Measurements from ENCODE around the gene PAH. TPM values are rescaled to one million over a fixed set of nuclear protein-coding genes. Genes with fewer than 3 reads are reported as not detected.

PAH gene
- total and polyA plus RNA-seq, 2 of the 4 experiments (the other 2 are of a cell fraction): not detected

- H3K9me3 ChIP-seq (ENCODE audit: control insufficient read depth, insufficient read depth, low read length): peaks cover 2% of the 10 kb centered on the region
- H2BK5ac ChIP-seq (ENCODE audit: low read depth, low read length, poor library complexity, severe bottlenecking): no peak overlapping the region
- no peaks in the 10 kb centered on the region for H3K4me1 ChIP-seq (ENCODE audit: control insufficient read depth, insufficient read depth, low read length)
- BruUV-seq (replicated peaks): no TSS peak
- DNase-seq: no peak
- ChIA-PET POLR2A (ENCODE audit: unreplicated experiment) (no interaction called here), CTCF (no interaction called here)
- H3K79me1 ChIP-seq (ENCODE audit: low read depth in 1 of 2, low read length in 2 of 2): no peaks in the 10 kb centered on the region
- no peaks in the 10 kb centered on the region for H3K27me3 ChIP-seq (ENCODE audit: control insufficient read depth, insufficient read depth, low read length)
- no peaks in the 10 kb centered on the region for H4K20me1 ChIP-seq (ENCODE audit: insufficient read depth, low read length)
- no peak overlapping the region for H4K91ac ChIP-seq (ENCODE audit: insufficient read depth, low read depth, low read length)
- H2BK20ac ChIP-seq (ENCODE audit: low read depth, low read length): no peak overlapping the region
- in situ Hi-C loops (cut with MboI; ENCODE audit: low sequenced_read_pairs) (no loop called here), intact Hi-C loops (cut with micrococcal nuclease) (no loop called here), dilution Hi-C loops (cut with HindIII; ENCODE audit: low sequenced_read_pairs, unreplicated experiment) (no loop called here)
- H3K56ac ChIP-seq (ENCODE audit: extremely low read depth, insufficient read depth, low read length): no peak overlapping the region
- no peak overlapping the region for H3K4me2 ChIP-seq (ENCODE audit: low read depth, low read length)
- no peak overlapping the region for H2AK5ac ChIP-seq (ENCODE audit: low read depth, low read length)
- H3K4ac ChIP-seq (ENCODE audit: low read depth, low read length): no peak overlapping the region
- no peak overlapping the region for H3K27ac ChIP-seq (ENCODE audit: insufficient read depth, low read length)
- no peak overlapping the region for H4K8ac ChIP-seq (ENCODE audit: low read depth in 2 of 2, low read length in 2 of 2)
- TF ChIP-seq RCOR1 (IDR thresholded peaks at IDR 0.05; ENCODE audit: insufficient replicate concordance, low read length) (no peak), POLR2A (IDR thresholded peaks at IDR 0.05; ENCODE audit: low read depth, low read length) (no peak), RAD21 (IDR thresholded peaks at IDR 0.05; ENCODE audit: low read length) (no peak), CTCF (conservative IDR thresholded peaks at IDR 0.05; ENCODE audit: low read depth, low read length) (no peak), NFE2L2 (IDR thresholded peaks at IDR 0.05; ENCODE audit: low read depth, low read length) (no peak), MXI1 (IDR thresholded peaks at IDR 0.05; ENCODE audit: borderline replicate concordance, low read depth, low read length) (no peak), RFX5 (IDR thresholded peaks at IDR 0.05; ENCODE audit: low read depth, low read length) (no peak), MAFK (IDR thresholded peaks at IDR 0.05; ENCODE audit: low read depth, low read length) (no peak), FOS (IDR thresholded peaks at IDR 0.05; ENCODE audit: low read depth, low read length) (no peak), USF2 (IDR thresholded peaks at IDR 0.05; ENCODE audit: low read depth, low read length) (no peak)
- no peaks in the 10 kb centered on the region for H3K36me3 ChIP-seq (ENCODE audit: control insufficient read depth, insufficient read depth, low read length)
- H2BK120ac ChIP-seq (ENCODE audit: low read depth, low read length): no peak overlapping the region
- no peak overlapping the region for H3K14ac ChIP-seq (replicated peaks; ENCODE audit: low read depth, low read length)
- ATAC-seq (ENCODE audit: low read depth): no peak
- no peak overlapping the region for H2AFZ ChIP-seq (replicated peaks; ENCODE audit: low read length, poor library complexity)
- no peak overlapping the region for H3K18ac ChIP-seq (ENCODE audit: low read depth, low read length)
- no peak overlapping the region for H3K4me3 ChIP-seq (ENCODE audit: insufficient read depth, low read depth, low read length)
- no peak overlapping the region for H2BK15ac ChIP-seq (ENCODE audit: low read depth, low read length)
- no peaks in the 10 kb centered on the region for H3K9me1 ChIP-seq (ENCODE audit: insufficient read depth, low read length)
- H3K9ac ChIP-seq (ENCODE audit: low read depth, low read length): no peak overlapping the region
- no peak overlapping the region for H2AK9ac ChIP-seq (replicated peaks; ENCODE audit: low read depth, low read length, poor library complexity)
- H3K23ac ChIP-seq (ENCODE audit: low read depth, low read length): no peak overlapping the region
- H4K5ac ChIP-seq (ENCODE audit: low read depth, low read length): no peak overlapping the region
- no CpG with 5 or more reads among the region's 2 CpGs for WGBS, 2 experiments (ENCODE audit: extremely low coverage in 2 of 2, insufficient read length in 1 of 2)
These were observed 1.8 kb upstream of the PAH start for GRCh38 chr12:102918840-102919239.

Measured in IMR-90 (cell line).